Measurements from ENCODE around the gene IFIH1.

IFIH1 gene

DNA sequence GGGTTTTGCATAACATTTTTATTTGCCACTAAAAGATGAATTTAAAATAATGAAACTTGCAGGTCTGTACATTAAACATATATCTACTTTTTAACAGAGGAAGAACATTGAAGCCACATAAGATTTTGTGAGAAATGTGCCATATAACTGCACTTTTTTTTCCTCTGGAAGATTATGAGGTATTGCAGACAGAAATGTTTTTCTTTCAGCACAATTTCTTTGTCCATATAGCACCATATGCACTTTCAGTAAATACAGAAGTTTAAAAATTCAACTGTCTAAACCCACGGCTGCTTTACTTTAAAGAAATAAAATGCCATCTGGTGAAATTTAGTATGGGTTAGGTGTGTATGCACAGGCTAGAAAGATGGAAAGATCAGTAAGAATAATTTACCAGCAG lies 74.8 kb downstream of the IFIH1 start:
- H3K4me2 ChIP-seq (ENCODE audit: low read depth, low read length): no peak overlapping the region
- H3K4me3 ChIP-seq (ENCODE audit: low read length): no peak overlapping the region
- H3K79me2 ChIP-seq (ENCODE audit: low read length): no peaks in the 10 kb centered on the region
- no peaks in the 10 kb centered on the region for H3F3A ChIP-seq (ENCODE audit: insufficient read depth, low read length)
- no peaks in the 10 kb centered on the region for H4K20me1 ChIP-seq (ENCODE audit: insufficient read depth, low read length)
- no peak for TF ChIP-seq EZH2phosphoT487 (IDR thresholded peaks at IDR 0.05; ENCODE audit: low read length)
- TF ChIP-seq, protein P1, sequence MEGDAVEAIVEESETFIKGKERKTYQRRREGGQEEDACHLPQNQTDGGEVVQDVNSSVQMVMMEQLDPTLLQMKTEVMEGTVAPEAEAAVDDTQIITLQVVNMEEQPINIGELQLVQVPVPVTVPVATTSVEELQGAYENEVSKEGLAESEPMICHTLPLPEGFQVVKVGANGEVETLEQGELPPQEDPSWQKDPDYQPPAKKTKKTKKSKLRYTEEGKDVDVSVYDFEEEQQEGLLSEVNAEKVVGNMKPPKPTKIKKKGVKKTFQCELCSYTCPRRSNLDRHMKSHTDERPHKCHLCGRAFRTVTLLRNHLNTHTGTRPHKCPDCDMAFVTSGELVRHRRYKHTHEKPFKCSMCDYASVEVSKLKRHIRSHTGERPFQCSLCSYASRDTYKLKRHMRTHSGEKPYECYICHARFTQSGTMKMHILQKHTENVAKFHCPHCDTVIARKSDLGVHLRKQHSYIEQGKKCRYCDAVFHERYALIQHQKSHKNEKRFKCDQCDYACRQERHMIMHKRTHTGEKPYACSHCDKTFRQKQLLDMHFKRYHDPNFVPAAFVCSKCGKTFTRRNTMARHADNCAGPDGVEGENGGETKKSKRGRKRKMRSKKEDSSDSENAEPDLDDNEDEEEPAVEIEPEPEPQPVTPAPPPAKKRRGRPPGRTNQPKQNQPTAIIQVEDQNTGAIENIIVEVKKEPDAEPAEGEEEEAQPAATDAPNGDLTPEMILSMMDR (IDR thresholded peaks at IDR 0.05; ENCODE audit: low read length): no peak
- no peak for TF ChIP-seq EZH2 (optimal IDR thresholded peaks at IDR 0.05; ENCODE audit: low read depth, low read length)
- no peaks in the 10 kb centered on the region for H3K27me3 ChIP-seq (replicated peaks; ENCODE audit: insufficient read depth, low read length)
- H3K27ac ChIP-seq (ENCODE audit: low read length): no peak overlapping the region
- H3K36me3 ChIP-seq (replicated peaks; ENCODE audit: insufficient read depth, low read length): no peaks in the 10 kb centered on the region
- no peaks in the 10 kb centered on the region for H3K9me3 ChIP-seq (replicated peaks; ENCODE audit: insufficient read depth, low read length)
- H3K9me2 ChIP-seq (replicated peaks; ENCODE audit: insufficient read depth, low read length): no peaks in the 10 kb centered on the region
- no peaks in the 10 kb centered on the region for H3K4me1 ChIP-seq (ENCODE audit: low read length)
- no peak overlapping the region for H2AFZ ChIP-seq (ENCODE audit: low read length)
- H3K9ac ChIP-seq (ENCODE audit: low read length): no peak overlapping the region
- no peak for DNase-seq

GRCh38 chr2:162243294-162243693 lies 75.2 kb downstream of the IFIH1 start, which contains the start of gene FAP:
FAP (minus strand) TSS chr2:162243445; CDS start chr2:162243327, 118 bp downstream.
- no peak within 1 kb of the TSS for H2AFZ ChIP-seq (ENCODE audit: low read length)
- H3K4me1 ChIP-seq (ENCODE audit: low read length): no peaks in the 10 kb centered on the region
- no peaks in the 10 kb centered on the region for H3K36me3 ChIP-seq (replicated peaks; ENCODE audit: insufficient read depth, low read length)
- H3K4me3 ChIP-seq (ENCODE audit: low read length): no peak within 1 kb of the TSS
- no peaks in the 10 kb centered on the region for H3K27me3 ChIP-seq (replicated peaks; ENCODE audit: insufficient read depth, low read length)
- no peak for DNase-seq
- H3K9me3 ChIP-seq (replicated peaks; ENCODE audit: insufficient read depth, low read length): no peaks in the 10 kb centered on the region
- H3K4me2 ChIP-seq (ENCODE audit: low read depth, low read length): no peak within 1 kb of the TSS
- H3K9ac ChIP-seq (ENCODE audit: low read length): no peak within 1 kb of the TSS
- H3K79me2 ChIP-seq (ENCODE audit: low read length): no peaks in the 10 kb centered on the region
- H3K27ac ChIP-seq (ENCODE audit: low read length): no peak within 1 kb of the TSS
- no peaks in the 10 kb centered on the region for H3F3A ChIP-seq (ENCODE audit: insufficient read depth, low read length)
- TF ChIP-seq, protein P1 (IDR thresholded peaks at IDR 0.05; ENCODE audit: low read length): no peak
- TF ChIP-seq EZH2 (optimal IDR thresholded peaks at IDR 0.05; ENCODE audit: low read depth, low read length) (no peak), EZH2phosphoT487 (IDR thresholded peaks at IDR 0.05; ENCODE audit: low read length) (no peak)
- no peaks in the 10 kb centered on the region for H3K9me2 ChIP-seq (replicated peaks; ENCODE audit: insufficient read depth, low read length)
- no peaks in the 10 kb centered on the region for H4K20me1 ChIP-seq (ENCODE audit: insufficient read depth, low read length)

- no peak overlapping the region for H3K4me2 ChIP-seq (ENCODE audit: low read depth, low read length)
- no peak overlapping the region for H3K4me3 ChIP-seq (ENCODE audit: low read length)
- no peaks in the 10 kb centered on the region for H3K9me2 ChIP-seq (replicated peaks; ENCODE audit: insufficient read depth, low read length)
- H3K27ac ChIP-seq (ENCODE audit: low read length): no peak overlapping the region
- H3K9ac ChIP-seq (ENCODE audit: low read length): no peak overlapping the region
- H3K79me2 ChIP-seq (ENCODE audit: low read length): no peaks in the 10 kb centered on the region
- DNase-seq: no peak
- TF ChIP-seq, protein P1 (IDR thresholded peaks at IDR 0.05; ENCODE audit: low read length): no peak
- TF ChIP-seq EZH2phosphoT487 (IDR thresholded peaks at IDR 0.05; ENCODE audit: low read length) (no peak), EZH2 (optimal IDR thresholded peaks at IDR 0.05; ENCODE audit: low read depth, low read length) (no peak)
- H3F3A ChIP-seq (ENCODE audit: insufficient read depth, low read length): no peaks in the 10 kb centered on the region
- H3K4me1 ChIP-seq (ENCODE audit: low read length): no peaks in the 10 kb centered on the region
- H3K9me3 ChIP-seq (replicated peaks; ENCODE audit: insufficient read depth, low read length): no peaks in the 10 kb centered on the region
- H3K27me3 ChIP-seq (replicated peaks; ENCODE audit: insufficient read depth, low read length): no peaks in the 10 kb centered on the region
- H3K36me3 ChIP-seq (replicated peaks; ENCODE audit: insufficient read depth, low read length): no peaks in the 10 kb centered on the region
- H4K20me1 ChIP-seq (ENCODE audit: insufficient read depth, low read length): no peaks in the 10 kb centered on the region
- H2AFZ ChIP-seq (ENCODE audit: low read length): no peak overlapping the region
Observed at GRCh38 chr2:162242586-162243280, 75.8 kb downstream of the IFIH1 start.
